HuH-7 (cell line): Measurements from ENCODE around the gene PNMA3.
A peak's percentile ranks its signal among the peaks of the same experiment; 100 is the strongest.
"Not testable (repeated sequence)": the region's sequence is repeated elsewhere in the genome, so short reads cannot be mapped to it uniquely, and the experiment has no call there.

ENCODE experiments used
- DNase-seq: peaks from one replicate; pipeline ENCODE4 v3.0.0; 2011; ENCODE audit warnings: low spot score

Gene PNMA3

GRCh38 chrX:153055871-153056749, at the start of gene PNMA3:
Gene PNMA3, plus strand, starts transcription at chrX:153056470. Its CDS starts 586 bp downstream, at chrX:153057056.
- DNase-seq, result no peak

GRCh38 chrX:153017174-153017573, 39.1 kb upstream of the PNMA3 start:
- not testable (repeated sequence) for DNase-seq

GRCh38 chrX:153019166-153019565, 37.1 kb upstream of the PNMA3 start:
- no peak for DNase-seq

GRCh38 chrX:153026501-153026900, 29.8 kb upstream of the PNMA3 start:
- not testable (repeated sequence) for DNase-seq

- DNase-seq, result not testable (repeated sequence)
These were observed 27.8 kb upstream of the PNMA3 start for GRCh38 chrX:153028487-153028886.

- DNase-seq, result no peak
These were observed 27.1 kb upstream of the PNMA3 start for GRCh38 chrX:153029162-153029561.

- no peak for DNase-seq
These were observed 26.4 kb upstream of the PNMA3 start for GRCh38 chrX:153029875-153030274.

- no peak for DNase-seq
These were observed 25.5 kb upstream of the PNMA3 start for GRCh38 chrX:153030801-153031200.

GRCh38 chrX:153032397-153033118, 23.7 kb upstream of the PNMA3 start:
- peak; percentile 74 for DNase-seq

GRCh38 chrX:153049093-153049492, 7.2 kb upstream of the PNMA3 start:
- no peak for DNase-seq

- DNase-seq, result no peak
These were observed 3.7 kb upstream of the PNMA3 start for GRCh38 chrX:153052534-153052933.

GRCh38 chrX:153057281-153057680, 1.0 kb downstream of the PNMA3 start:
- DNase-seq, result no peak

GRCh38 chrX:153059191-153060094, 3.2 kb downstream of the PNMA3 start:
- DNase-seq, result no peak

- no peak for DNase-seq
These were observed 3.8 kb downstream of the PNMA3 start for GRCh38 chrX:153060095-153060445.

- DNase-seq, result no peak
These were observed 5.5 kb downstream of the PNMA3 start for GRCh38 chrX:153061732-153062131.

- DNase-seq, result no peak
These were observed 7.0 kb downstream of the PNMA3 start for GRCh38 chrX:153063315-153063714.

- no peak for DNase-seq
These were observed 7.8 kb downstream of the PNMA3 start for GRCh38 chrX:153064061-153064460.

- no peak for DNase-seq
These were observed 9.1 kb downstream of the PNMA3 start for GRCh38 chrX:153065389-153065788.

- DNase-seq, result not testable (repeated sequence)
These were observed 10.1 kb downstream of the PNMA3 start for GRCh38 chrX:153066402-153066801.

GRCh38 chrX:153071909-153072583, 15.8 kb downstream of the PNMA3 start, which contains the start of gene PNMA6A:
Gene PNMA6A, plus strand, starts transcription at chrX:153072454. Its CDS starts 609 bp downstream, at chrX:153073063.
- not testable (repeated sequence) for DNase-seq

- DNase-seq, result not testable (repeated sequence)
These were observed 17.1 kb downstream of the PNMA3 start for GRCh38 chrX:153073331-153073730.
